Activated T-helper 17 cell treated with anti-CD3 and anti-CD28 coated beads, Interleukin-2, amount 50 U/mL, for 72 hours (primary cell): ENCODE measurements around the gene EGLN1. TPM values are rescaled to one million over a fixed set of nuclear protein-coding genes. Genes with fewer than 3 reads are reported as not detected.
A peak's percentile ranks its signal among the peaks of the same experiment; 100 is the strongest.
"Not testable (repeated sequence)": the region's sequence is repeated elsewhere in the genome, so short reads cannot be mapped to it uniquely, and the experiment has no call there.

ENCODE experiments used
- ATAC-seq: fragments of 150-1000 bp; cut with Tn5 transposase; replicated peaks from 2 replicates; pipeline ENCODE4 v1.10.0; 2021; ENCODE audit warnings: mild to moderate bottlenecking, moderate library complexity
- H3K27ac Mint-ChIP-seq: one replicate; pipeline ENCODE4 v1.8.0; 2022; ENCODE audit warnings: mixed read lengths
- H3K27me3 Mint-ChIP-seq: one replicate; pipeline ENCODE4 v1.8.0; 2022; ENCODE audit warnings: mixed read lengths
- H3K36me3 Mint-ChIP-seq: one replicate; pipeline ENCODE4 v1.8.0; 2022; ENCODE audit warnings: low read depth, mild to moderate bottlenecking, mixed read lengths
- H3K4me1 Mint-ChIP-seq: one replicate; pipeline ENCODE4 v1.8.0; 2022; ENCODE audit warnings: mixed read lengths
- H3K4me3 Mint-ChIP-seq: one replicate; pipeline ENCODE4 v1.8.0; 2022; ENCODE audit warnings: mild to moderate bottlenecking, mixed read lengths
- H3K9me3 Mint-ChIP-seq: one replicate; pipeline ENCODE4 v1.8.0; 2022; ENCODE audit warnings: mixed read lengths
- total RNA-seq, 2 donors: library from RNA; stranded (reverse); gene quantifications; one replicate each; pipeline ENCODE4 v1.2.3, GENCODE V29; 2022

The EGLN1 gene
- total RNA-seq, 2 donors from 2014 or later: 26.5 to 27.3 TPM

GRCh38 chr1:231376101-231376500, 46.0 kb downstream of the EGLN1 start:
- no peak for ATAC-seq

DNA sequence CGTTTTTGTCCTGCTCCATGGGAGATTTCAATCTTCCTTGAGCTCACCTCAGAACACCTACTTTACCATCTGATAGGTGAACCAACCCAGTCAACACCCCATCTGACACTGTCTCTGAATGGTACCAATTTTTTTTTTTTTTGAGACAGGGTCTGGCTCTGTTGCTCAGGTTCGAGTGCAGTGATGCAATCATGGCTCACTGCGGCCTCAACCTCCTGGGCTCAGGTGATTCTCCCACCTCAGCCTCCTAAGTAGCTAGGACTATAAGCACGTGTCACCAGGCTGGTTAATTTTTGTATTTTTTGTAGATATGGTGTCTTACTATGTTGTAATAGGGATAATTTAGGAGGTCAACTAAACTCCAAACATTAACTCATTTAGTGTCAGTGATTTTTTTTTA, 47.7 kb downstream of the EGLN1 start:
- no peak overlapping the region for H3K4me3 Mint-ChIP-seq
- H3K27me3 Mint-ChIP-seq: no peaks in the 10 kb centered on the region
- peaks cover 40% of the 10 kb centered on the region for H3K36me3 Mint-ChIP-seq
- no peak overlapping the region for H3K27ac Mint-ChIP-seq
- peaks cover 27% of the 10 kb centered on the region for H3K4me1 Mint-ChIP-seq
- no peak for ATAC-seq
- H3K9me3 Mint-ChIP-seq: no peaks in the 10 kb centered on the region

More at GRCh38 chr1:231376101-231376500, 46.0 kb downstream of the EGLN1 start:
- H3K4me1 Mint-ChIP-seq: peaks cover 34% of the 10 kb centered on the region
- no peak overlapping the region for H3K27ac Mint-ChIP-seq
- no peaks in the 10 kb centered on the region for H3K27me3 Mint-ChIP-seq
- no peak overlapping the region for H3K4me3 Mint-ChIP-seq
- no peaks in the 10 kb centered on the region for H3K9me3 Mint-ChIP-seq
- peaks cover 35% of the 10 kb centered on the region for H3K36me3 Mint-ChIP-seq

DNA sequence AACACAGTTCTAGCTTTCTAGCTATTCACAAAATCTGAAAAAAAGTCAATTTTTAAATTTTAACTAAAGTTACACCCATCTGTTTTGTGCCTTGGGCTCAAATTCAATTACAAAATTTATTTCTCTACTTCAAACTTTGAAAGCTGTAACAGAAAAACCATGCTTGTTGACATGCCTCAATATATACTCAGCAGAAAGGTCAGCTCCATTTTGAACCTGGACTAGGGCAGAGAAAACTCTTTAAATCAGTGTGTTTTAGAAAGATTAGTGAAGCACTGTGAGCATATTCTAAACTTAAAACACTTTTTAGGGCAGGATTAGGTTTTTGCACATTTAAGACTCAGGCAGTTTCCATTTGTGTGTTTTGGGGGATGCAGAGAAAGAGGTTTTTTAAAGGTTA, 49.6 kb downstream of the EGLN1 start:
- peaks cover 25% of the 10 kb centered on the region for H3K4me1 Mint-ChIP-seq
- peaks cover 58% of the 10 kb centered on the region for H3K36me3 Mint-ChIP-seq
- H3K9me3 Mint-ChIP-seq: no peaks in the 10 kb centered on the region
- no peak overlapping the region for H3K27ac Mint-ChIP-seq
- H3K4me3 Mint-ChIP-seq: no peak overlapping the region
- H3K27me3 Mint-ChIP-seq: no peaks in the 10 kb centered on the region
- ATAC-seq: no peak

DNA sequence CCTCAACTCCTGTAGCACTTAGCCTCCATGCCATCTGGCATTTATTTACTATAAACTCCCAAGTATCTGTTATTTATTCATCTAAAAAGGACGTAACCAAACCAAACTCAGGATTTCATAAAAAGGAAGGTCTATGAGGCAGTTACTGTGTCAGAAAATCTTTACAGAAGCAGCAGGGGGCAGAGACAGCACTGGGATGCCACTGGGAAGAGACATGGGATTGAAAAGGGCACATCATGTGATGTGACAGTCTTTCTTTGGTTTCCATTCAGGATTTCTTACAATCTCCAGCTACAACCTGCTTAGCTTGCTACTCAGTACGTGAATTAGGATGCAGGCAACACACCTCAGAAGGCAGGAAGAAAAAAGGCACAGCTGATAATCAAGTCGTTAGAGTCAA, 52.8 kb downstream of the EGLN1 start:
- Mint-ChIP-seq H3K27me3 (no peaks in the 10 kb centered on the region), H3K27ac (peak overlapping the region; percentile 48), H3K4me3 (no peak overlapping the region), H3K36me3 (peaks cover 82% of the 10 kb centered on the region), H3K9me3 (no peaks in the 10 kb centered on the region), H3K4me1 (peaks cover 5% of the 10 kb centered on the region)
- no peak for ATAC-seq

- no peak overlapping the region for H3K4me3 Mint-ChIP-seq
- no peak for ATAC-seq
- no peak overlapping the region for H3K27ac Mint-ChIP-seq
- H3K4me1 Mint-ChIP-seq: peaks cover 4% of the 10 kb centered on the region
- no peaks in the 10 kb centered on the region for H3K27me3 Mint-ChIP-seq
- H3K9me3 Mint-ChIP-seq: no peaks in the 10 kb centered on the region
- H3K36me3 Mint-ChIP-seq: peaks cover 86% of the 10 kb centered on the region
Measured at GRCh38 chr1:231364192-231364591, 57.9 kb downstream of the EGLN1 start.

DNA sequence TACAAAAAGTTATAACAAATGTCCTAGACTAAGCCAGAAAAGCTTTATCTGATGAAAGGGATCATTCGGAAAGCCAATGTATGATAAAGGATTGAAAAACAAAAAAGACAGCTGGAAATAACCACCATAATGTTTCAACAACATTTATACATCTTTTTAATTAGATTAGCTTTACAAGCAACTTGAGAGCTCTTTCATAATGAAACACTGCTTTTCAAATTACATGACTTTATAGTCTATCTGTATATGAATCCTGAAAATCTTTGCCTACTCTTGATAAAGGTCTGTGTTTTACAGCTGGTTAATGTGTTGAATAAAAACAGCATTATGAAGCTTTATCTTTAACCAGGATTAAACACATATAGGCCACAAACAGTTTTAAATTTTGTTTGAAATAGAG, 58.5 kb downstream of the EGLN1 start:
- Mint-ChIP-seq H3K27ac (no peak overlapping the region), H3K36me3 (peaks cover 80% of the 10 kb centered on the region), H3K4me1 (no peaks in the 10 kb centered on the region), H3K27me3 (no peaks in the 10 kb centered on the region), H3K4me3 (no peak overlapping the region), H3K9me3 (no peaks in the 10 kb centered on the region)
- ATAC-seq: no peak

DNA sequence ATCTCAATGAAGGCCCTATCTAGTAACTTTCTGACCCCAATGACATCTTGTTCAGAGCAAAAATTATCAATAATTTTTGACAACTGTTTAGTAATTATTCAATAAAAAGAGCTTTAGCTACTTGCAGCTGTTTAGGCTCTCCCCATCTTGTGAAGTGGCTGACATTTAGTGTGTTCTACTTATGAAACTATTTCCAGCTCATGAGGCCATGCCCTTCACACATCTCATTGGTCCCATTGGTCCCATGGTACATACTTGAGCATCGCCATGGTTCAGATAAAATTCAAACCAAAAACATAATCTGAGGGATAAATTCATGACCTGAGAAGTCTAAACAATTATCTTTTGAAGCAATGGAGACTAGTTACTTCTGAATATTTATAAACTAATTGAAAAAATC, 59.8 kb downstream of the EGLN1 start:
- Mint-ChIP-seq H3K27me3 (no peaks in the 10 kb centered on the region), H3K36me3 (peaks cover 67% of the 10 kb centered on the region), H3K27ac (no peak overlapping the region), H3K9me3 (no peaks in the 10 kb centered on the region), H3K4me1 (peaks cover 7% of the 10 kb centered on the region), H3K4me3 (no peak overlapping the region)
- no peak for ATAC-seq

DNA sequence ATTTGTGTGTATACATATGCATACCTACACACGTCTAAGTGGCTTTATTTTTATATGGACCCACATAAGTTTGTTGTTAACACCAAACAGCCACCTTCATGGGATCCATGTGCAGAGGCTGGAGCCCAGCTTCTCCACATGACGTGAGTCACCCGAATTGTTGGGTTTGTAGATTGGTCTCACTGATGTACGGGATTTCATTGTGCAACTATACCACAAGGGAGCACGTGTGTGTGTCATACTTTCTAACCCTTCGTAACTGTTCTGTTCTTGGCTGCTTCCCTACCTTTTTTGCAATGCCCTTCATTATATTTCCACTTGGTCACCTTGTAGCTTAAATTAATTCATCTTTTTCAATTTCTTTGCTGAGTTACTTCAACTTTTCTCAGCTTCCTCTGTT, 63.0 kb downstream of the EGLN1 start:
- no peaks in the 10 kb centered on the region for H3K9me3 Mint-ChIP-seq
- no peaks in the 10 kb centered on the region for H3K27me3 Mint-ChIP-seq
- H3K27ac Mint-ChIP-seq: no peak overlapping the region
- H3K4me1 Mint-ChIP-seq: peaks cover 7% of the 10 kb centered on the region
- H3K36me3 Mint-ChIP-seq: peaks cover 42% of the 10 kb centered on the region
- H3K4me3 Mint-ChIP-seq: no peak overlapping the region
- peak; percentile 45 for ATAC-seq

DNA sequence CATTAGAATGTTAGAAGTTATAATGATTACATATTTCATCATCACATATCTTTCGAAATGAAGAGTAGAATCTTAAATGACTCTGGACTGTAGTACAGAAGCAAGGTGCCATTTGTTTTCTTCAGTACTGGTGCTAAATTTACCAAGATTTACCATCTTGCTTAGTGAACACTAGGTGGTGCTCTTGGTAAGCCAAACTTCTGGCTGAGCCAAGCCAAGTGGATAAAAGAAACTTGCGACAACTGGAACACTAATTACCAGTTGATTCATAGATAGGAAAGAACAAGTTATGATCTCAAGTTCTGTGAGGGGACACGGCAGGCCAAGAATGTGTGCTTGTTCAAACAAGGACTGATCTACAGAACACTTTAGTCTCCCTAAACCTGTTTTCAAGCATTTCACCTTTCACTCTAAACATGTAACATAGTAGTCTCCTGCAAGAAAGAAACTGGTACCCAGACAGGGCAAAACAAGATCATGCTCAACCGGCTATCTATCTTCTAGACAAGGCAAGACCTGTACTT, 64.2 kb downstream of the EGLN1 start:
- peak; percentile 85 for ATAC-seq

DNA sequence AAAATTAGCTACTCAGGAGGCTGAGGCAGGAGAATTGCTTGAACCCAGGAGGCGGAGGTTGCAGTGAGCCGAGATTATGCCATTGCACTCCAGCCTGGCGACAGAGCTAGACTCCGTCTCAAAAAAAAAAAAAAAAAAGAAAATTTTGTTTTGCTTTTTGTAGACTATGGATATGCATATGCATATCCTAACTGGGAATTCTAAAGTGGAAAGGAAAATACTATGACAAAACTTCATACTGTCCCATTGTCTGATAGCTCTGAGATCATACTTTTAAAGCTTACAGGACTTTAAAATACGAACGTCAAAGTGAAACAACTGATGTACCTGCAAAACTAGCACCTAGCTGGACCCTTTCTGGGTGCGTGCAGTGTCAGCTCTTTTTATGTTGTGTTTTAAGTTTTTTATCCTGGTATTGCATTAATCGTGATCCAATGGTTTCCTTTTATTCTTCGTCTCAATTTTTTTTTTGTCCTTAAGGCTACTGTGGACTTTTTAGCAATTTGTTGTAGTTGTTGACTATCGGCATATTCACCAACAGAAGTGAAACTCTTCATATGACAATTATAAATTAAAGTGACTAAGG, 64.8 kb downstream of the EGLN1 start:
- Mint-ChIP-seq H3K4me1 (peaks cover 7% of the 10 kb centered on the region), H3K4me3 (no peak overlapping the region), H3K36me3 (peaks cover 39% of the 10 kb centered on the region), H3K27ac (no peak overlapping the region), H3K9me3 (no peaks in the 10 kb centered on the region), H3K27me3 (no peaks in the 10 kb centered on the region)
- no peak for ATAC-seq

More for the DNA sequence above, 64.2 kb downstream of the EGLN1 start:
- H3K4me1 Mint-ChIP-seq: peaks cover 7% of the 10 kb centered on the region
- no peak overlapping the region for H3K27ac Mint-ChIP-seq
- H3K27me3 Mint-ChIP-seq: no peaks in the 10 kb centered on the region
- no peaks in the 10 kb centered on the region for H3K9me3 Mint-ChIP-seq
- H3K36me3 Mint-ChIP-seq: peaks cover 38% of the 10 kb centered on the region
- no peak overlapping the region for H3K4me3 Mint-ChIP-seq

GRCh38 chr1:231355171-231355570, 66.9 kb downstream of the EGLN1 start:
- H3K27ac Mint-ChIP-seq: peak overlapping the region; percentile 75
- no peaks in the 10 kb centered on the region for H3K9me3 Mint-ChIP-seq
- peaks cover 45% of the 10 kb centered on the region for H3K36me3 Mint-ChIP-seq
- H3K4me1 Mint-ChIP-seq: peaks cover 7% of the 10 kb centered on the region
- no peaks in the 10 kb centered on the region for H3K27me3 Mint-ChIP-seq
- ATAC-seq: no peak
- H3K4me3 Mint-ChIP-seq: no peak overlapping the region

DNA sequence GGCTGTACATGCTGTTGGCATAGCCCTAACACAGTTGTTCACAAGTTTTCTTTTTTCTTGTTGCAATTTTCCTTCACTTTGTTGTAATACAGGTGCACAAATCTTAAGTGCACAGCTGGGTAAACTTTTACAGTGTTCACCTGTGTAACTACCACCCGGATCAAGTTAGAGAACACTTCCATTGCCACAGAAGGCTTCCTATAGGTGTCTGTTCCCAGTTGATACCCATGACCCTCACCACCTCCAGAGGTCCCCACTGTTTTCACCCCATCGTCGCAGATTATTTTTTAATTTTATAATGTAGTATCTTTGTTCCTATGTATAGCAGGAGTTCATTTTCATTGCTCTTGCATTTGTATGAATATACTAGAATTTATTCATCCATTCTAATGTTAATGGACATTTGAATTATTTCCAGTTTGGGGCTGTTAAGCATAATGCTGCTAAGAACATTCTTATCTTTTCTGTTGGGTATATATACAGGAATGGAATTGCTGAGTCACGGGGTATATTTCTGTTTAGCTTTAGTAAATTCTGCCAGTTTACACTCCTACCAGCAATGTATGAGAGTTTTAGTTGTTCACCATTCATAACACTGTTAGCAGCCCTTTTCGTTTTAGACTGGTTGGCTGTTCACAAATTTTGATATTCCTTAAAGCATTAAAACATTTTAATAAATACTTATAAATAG, 67.6 kb downstream of the EGLN1 start:
- Mint-ChIP-seq H3K27ac (no peak overlapping the region), H3K9me3 (no peaks in the 10 kb centered on the region), H3K4me1 (peaks cover 7% of the 10 kb centered on the region), H3K4me3 (no peak overlapping the region), H3K36me3 (peaks cover 46% of the 10 kb centered on the region), H3K27me3 (no peaks in the 10 kb centered on the region)
- ATAC-seq: no peak

DNA sequence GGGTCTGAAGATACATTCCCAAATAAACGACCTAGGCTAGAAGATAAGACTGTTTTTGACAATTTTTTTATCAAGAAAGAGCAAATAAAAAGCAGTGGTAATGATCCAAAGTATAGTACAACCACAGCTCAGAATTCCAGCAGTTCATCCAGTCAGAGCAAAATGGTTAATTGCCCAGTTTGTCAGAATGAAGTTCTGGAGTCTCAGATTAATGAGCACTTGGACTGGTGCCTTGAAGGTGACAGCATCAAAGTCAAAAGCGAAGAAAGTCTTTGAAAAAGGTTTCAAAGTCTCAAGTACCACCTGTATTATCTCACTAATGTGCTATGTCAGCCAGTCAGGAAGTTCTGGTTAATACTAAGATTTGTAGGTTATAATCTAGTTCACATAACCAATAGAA, 69.0 kb downstream of the EGLN1 start:
- Mint-ChIP-seq H3K9me3 (no peaks in the 10 kb centered on the region), H3K4me1 (peaks cover 6% of the 10 kb centered on the region), H3K27me3 (no peaks in the 10 kb centered on the region), H3K36me3 (peaks cover 59% of the 10 kb centered on the region), H3K4me3 (no peak overlapping the region), H3K27ac (no peak overlapping the region)
- ATAC-seq: no peak

DNA sequence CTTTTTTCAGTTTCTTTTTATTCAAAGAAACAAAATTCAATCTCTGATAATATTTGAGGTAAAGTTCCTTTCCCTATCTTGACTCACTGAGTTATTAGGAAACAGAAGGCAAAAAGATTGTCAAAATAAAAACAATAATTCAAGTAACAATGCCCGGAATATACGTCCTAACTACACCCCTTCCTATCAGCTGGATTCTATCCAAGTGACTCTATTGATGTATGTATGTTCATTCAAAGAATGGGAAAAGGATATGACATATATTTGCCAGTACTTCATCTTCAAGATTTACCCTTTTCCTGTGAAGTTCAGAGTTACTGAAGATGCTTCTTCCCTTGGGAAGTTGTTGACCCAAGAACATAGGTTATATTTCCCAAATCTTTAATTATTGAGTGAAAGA, 70.3 kb downstream of the EGLN1 start:
- Mint-ChIP-seq H3K4me1 (no peaks in the 10 kb centered on the region), H3K9me3 (no peaks in the 10 kb centered on the region), H3K36me3 (peaks cover 71% of the 10 kb centered on the region), H3K4me3 (no peak overlapping the region), H3K27me3 (no peaks in the 10 kb centered on the region), H3K27ac (no peak overlapping the region)
- no peak for ATAC-seq

DNA sequence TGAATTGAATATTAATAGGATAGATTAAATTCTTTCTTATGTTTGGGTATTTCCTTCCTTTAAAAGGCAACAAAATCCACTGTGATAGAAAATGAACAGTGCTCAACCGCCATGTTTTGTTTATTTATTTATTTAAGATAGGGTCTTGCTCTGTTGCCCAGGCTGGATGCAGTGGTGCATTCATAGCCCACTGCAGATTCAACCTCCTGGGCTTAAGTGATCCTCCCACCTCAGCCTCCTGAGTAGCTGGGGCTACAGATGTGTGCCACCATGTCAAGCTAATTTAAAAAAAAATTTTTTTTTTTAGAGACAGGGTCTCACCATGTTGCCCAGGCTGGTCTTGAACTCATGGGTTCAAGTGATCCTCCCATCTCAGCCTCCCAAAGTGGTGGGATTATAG, 73.2 kb downstream of the EGLN1 start:
- H3K9me3 Mint-ChIP-seq, H3K27ac Mint-ChIP-seq, ATAC-seq, H3K27me3 Mint-ChIP-seq, H3K4me1 Mint-ChIP-seq, H3K4me3 Mint-ChIP-seq: not testable (repeated sequence)
- peaks cover 91% of the 10 kb centered on the region for H3K36me3 Mint-ChIP-seq
